GM12878 (cell line): Measurements from ENCODE around the gene AUNIP. TPM values are rescaled to one million over a fixed set of nuclear protein-coding genes. Genes with fewer than 3 reads are reported as not detected.

Source experiments
- ATAC-seq: fragments of 200-7000 bp; cut with Tn5 transposase; 3 replicates; pipeline ENCODE4 v1.9.1; 2020; ENCODE audit warnings: mild to moderate bottlenecking, moderate library complexity
- BruUV-seq: library from RNA; stranded (reverse); fragments of 400-500 nt; replicated peaks from 2 replicates; lab custom pipeline; 2021; lab: Mats Ljungman, UMichigan
- CTCF ChIA-PET: fragments of 300-600 bp; sonication (Branson Sonifier 250); formaldehyde crosslinking; extraction: SDS; loops from one replicate; lab custom pipeline; 2021; ENCODE audit warnings: inconsistent platforms; lab: Yijun Ruan, JAX
- POLR2A ChIA-PET: fragments of 350-600 bp; formaldehyde crosslinking; extraction: SDS; loops from one replicate; lab custom pipeline; 2021; ENCODE audit warnings: inconsistent platforms; lab: Charles Lee
- RAD21 ChIA-PET: fragments of 300-600 bp; sonication (Branson Sonifier 250); formaldehyde crosslinking; loops from one replicate; lab custom pipeline; 2023; ENCODE audit warnings: antibody characterized with exemption; ENCODE audit not compliant: unreplicated experiment; lab: Charles Lee
- SMC1A ChIA-PET: fragments of 300-600 bp; sonication (Branson Sonifier 250); formaldehyde crosslinking; loops from one replicate; lab custom pipeline; 2023; ENCODE audit not compliant: unreplicated experiment, uncharacterized antibody; lab: Charles Lee
- DNase-seq: peaks from one replicate; pipeline ENCODE4 v3.0.0-alpha.2; 2011; ENCODE audit warnings: low read depth, low spot score
- FAIRE-seq: peaks from 3 replicates; lab custom pipeline; 2011; peaks lifted over from hg19 to GRCh38; lab: Jason Lieb, UNC
- H2AFZ ChIP-seq: 2 replicates; pipeline ENCODE4 v1.6.0; 2011; ENCODE audit warnings: low read depth, low read length, control low read depth; ENCODE audit not compliant: control insufficient read depth
- H3K27ac ChIP-seq: 2 replicates; pipeline ENCODE4 v1.5.1; 2011; ENCODE audit warnings: control low read depth; ENCODE audit not compliant: control insufficient read depth, insufficient read depth
- H3K27me3 ChIP-seq, 2 experiments: replicated peaks in 1 of 2; 2 replicates each; pipeline versions ENCODE4 v1.6.0 to v1.6.1; 2011; ENCODE audit warnings: low read length in 1 of 2; ENCODE audit not compliant: control insufficient read depth in 2 of 2, insufficient read depth in 2 of 2
- H3K36me3 ChIP-seq, 2 experiments: 2 replicates each; pipeline ENCODE4 v1.5.1; 2011; ENCODE audit warnings: low read length in 1 of 2; ENCODE audit not compliant: control insufficient read depth in 2 of 2, insufficient read depth in 2 of 2
- H3K4me1 ChIP-seq: 2 replicates; pipeline ENCODE4 v1.6.1; 2011; ENCODE audit warnings: mild to moderate bottlenecking, low read length, moderate library complexity, mixed read lengths; ENCODE audit not compliant: control insufficient read depth, insufficient read depth
- H3K4me2 ChIP-seq: 2 replicates; pipeline ENCODE4 v1.6.0; 2011; ENCODE audit warnings: control low read depth; ENCODE audit not compliant: control insufficient read depth, insufficient read depth
- H3K4me3 ChIP-seq: fragments of 200-600 bp; sonication (generic); 2 replicates; pipeline ENCODE4 v1.5.1; 2016
- H3K79me2 ChIP-seq: 2 replicates; pipeline ENCODE4 v1.6.0; 2011; ENCODE audit warnings: low read length; ENCODE audit not compliant: control insufficient read depth, insufficient read depth
- H3K9ac ChIP-seq: 2 replicates; pipeline ENCODE4 v1.8.0; 2011; ENCODE audit warnings: low read length, control low read depth, mixed read lengths; ENCODE audit not compliant: control insufficient read depth, insufficient read depth
- H3K9me3 ChIP-seq: replicated peaks from 3 replicates; pipeline ENCODE4 v1.5.1; 2011; ENCODE audit warnings: mild to moderate bottlenecking, low read length; ENCODE audit not compliant: control insufficient read depth, insufficient read depth
- H4K20me1 ChIP-seq: 2 replicates; pipeline ENCODE4 v1.6.0; 2011; ENCODE audit not compliant: control insufficient read depth, insufficient read depth
- BCL3 ChIP-seq: IDR thresholded peaks from 2 replicates; pipeline ENCODE4 v1.6.1; 2011; ENCODE audit warnings: borderline replicate concordance, low read depth, mild to moderate bottlenecking, moderate library complexity, low read length; ENCODE audit not compliant: insufficient read depth, poor library complexity, severe bottlenecking
- CEBPB ChIP-seq, 2 experiments: fragments of 150-350 bp in 1 of 2; IDR thresholded peaks; 2 replicates each; pipeline ENCODE4 v1.6.1; 2012 to 2014; ENCODE audit warnings: low read depth in 2 of 2, low read length in 2 of 2, borderline replicate concordance in 1 of 2, inconsistent platforms in 1 of 2
- CEBPZ ChIP-seq: fragments of 150-350 bp; IDR thresholded peaks from 2 replicates; pipeline ENCODE4 v1.6.1; 2016; ENCODE audit warnings: low read depth, low read length
- E4F1 ChIP-seq: fragments of 450-650 bp; IDR thresholded peaks from 2 replicates; pipeline ENCODE4 v1.6.1; 2018; ENCODE audit warnings: borderline replicate concordance, mild to moderate bottlenecking; ENCODE audit not compliant: partially characterized antibody
- EED ChIP-seq: sonication (generic); IDR thresholded peaks from 2 replicates; pipeline ENCODE4 v1.6.1; 2016; ENCODE audit warnings: antibody characterized with exemption, low read depth
- EP300 ChIP-seq, 2 experiments: fragments of 150-350 bp in 1 of 2; IDR thresholded peaks; 2 replicates each; pipeline ENCODE4 v1.6.1; 2011 to 2012; ENCODE audit warnings: low read depth in 2 of 2, low read length in 2 of 2, borderline replicate concordance in 1 of 2, improper control_type of control experiment in 1 of 2, inconsistent platforms in 1 of 2; ENCODE audit not compliant: control insufficient read depth in 1 of 2
- JUNB ChIP-seq: IDR thresholded peaks from 2 replicates; pipeline ENCODE4 v1.6.1; 2016; ENCODE audit warnings: antibody characterized with exemption, mild to moderate bottlenecking
- MLLT1 ChIP-seq: fragments of 450-650 bp; IDR thresholded peaks from 2 replicates; pipeline ENCODE4 v1.6.1; 2016; ENCODE audit warnings: mild to moderate bottlenecking
- NFYB ChIP-seq: IDR thresholded peaks from 2 replicates; pipeline ENCODE4 v1.6.1; 2011; ENCODE audit warnings: low read depth, mild to moderate bottlenecking, low read length, improper control_type of control experiment, moderate library complexity; ENCODE audit not compliant: insufficient read depth
- NR2C2 ChIP-seq: IDR thresholded peaks from 2 replicates; pipeline ENCODE4 v1.6.1; 2011; ENCODE audit warnings: borderline replicate concordance, low read depth; ENCODE audit not compliant: control insufficient read depth, insufficient read length
- RFX5 ChIP-seq: IDR thresholded peaks from 2 replicates; pipeline ENCODE4 v1.6.1; 2011; ENCODE audit warnings: low read depth, low read length, improper control_type of control experiment
- SMAD5 ChIP-seq: IDR thresholded peaks from 2 replicates; pipeline ENCODE4 v1.6.1; 2016; ENCODE audit warnings: antibody characterized with exemption, low read depth
- SRF ChIP-seq, 2 experiments: IDR thresholded peaks; 2 replicates each; pipeline ENCODE4 v1.6.1; 2011; ENCODE audit warnings: low read depth in 2 of 2, low read length in 2 of 2, mild to moderate bottlenecking in 1 of 2, moderate library complexity in 1 of 2
- STAT1 ChIP-seq: fragments of 450-650 bp; conservative IDR thresholded peaks from 2 replicates; pipeline ENCODE4 v1.6.1; 2014; ENCODE audit warnings: antibody characterized with exemption, mild to moderate bottlenecking
- STAT3 ChIP-seq: IDR thresholded peaks from 2 replicates; pipeline ENCODE4 v1.6.1; 2011; ENCODE audit warnings: low read depth, low read length, improper control_type of control experiment
- whole genome bisulfite sequencing: methylation state at CpG from one replicate; pipeline ENCODE4 v1.1.6; 2016; ENCODE audit warnings: low lambda C conversion rate; ENCODE audit not compliant: insufficient replicate concordance, insufficient coverage; ENCODE audit errors: missing lambda C conversion rate; 5-methylcytosine and 5-hydroxymethylcytosine counted together
- in situ Hi-C: fragments of 300-500 bp; cut with MboI; formaldehyde crosslinking; loops from 9 replicates; pipeline ENCODE4 v1.14.3; 2018; ENCODE audit warnings: mixed read lengths
- intact Hi-C: fragments of 100-400 bp; cut with micrococcal nuclease; formaldehyde crosslinking; loops from one replicate; pipeline ENCODE4 v1.14.2; 2022; ENCODE audit not compliant: unreplicated experiment
- polyA plus RNA-seq, 11 experiments: library from polyadenylated mRNA; depleted of rRNA in 4 of 11; unstranded in 6 of 11; stranded (reverse) in 5 of 11; fragments of >200 nt; fragmentation: Nextera tagmentation in 4 of 11; fragmentation: Illumina TruSeq in 1 of 11; extraction: Ambion mirVana in 4 of 11; extraction: Trizol in 1 of 11; gene quantifications; 1 replicate in 1 of 11; 2 replicates in 10 of 11; pipeline versions ENCODE4 v1.2.1 to v1.2.3, GENCODE V29; 2011 to 2016; ENCODE audit warnings: inconsistent platforms in 2 of 11, missing spikeins in 2 of 11, low read depth in 1 of 11
- total RNA-seq, 4 experiments: library from RNA; depleted of rRNA in 3 of 4; stranded (reverse); fragments of >200 nt in 3 of 4; fragmentation: Illumina TruSeq in 1 of 4; extraction: Trizol in 1 of 4; gene quantifications; 2 replicates each; pipeline versions ENCODE4 v1.2.1 to v1.2.3, GENCODE V29; 2013 to 2021

The AUNIP gene
- total and polyA plus RNA-seq, 10 of the 15 experiments (the other 5 are each of a cell fraction or from before 2014, with no cell fraction given): 3.9 to 20.0 (median 12.7) TPM

- 21% methylated on average over 9 of the region's 9 CpGs for WGBS
- H3K4me3 ChIP-seq: no peak overlapping the region
- BruUV-seq: no TSS peak
- H3K27ac ChIP-seq: no peak overlapping the region
- no peak for FAIRE-seq
- DNase-seq: no peak
- H2AFZ ChIP-seq: no peak overlapping the region
- in situ Hi-C loops (no loop called here), intact Hi-C loops (no loop called here)
- H3K4me1 ChIP-seq: no peaks in the 10 kb centered on the region
- no peaks in the 10 kb centered on the region for H3K79me2 ChIP-seq
- H3K4me2 ChIP-seq: no peak overlapping the region
- ChIA-PET RAD21 (no interaction called here), CTCF (no interaction called here), SMC1A (no interaction called here), POLR2A (no interaction called here)
- ATAC-seq: no peak
- no peaks in the 10 kb centered on the region for H3K9me3 ChIP-seq
- no peaks in the 10 kb centered on the region for H4K20me1 ChIP-seq
- H3K36me3 ChIP-seq: no peaks in the 10 kb centered on the region
- H3K27me3 ChIP-seq: peaks cover 2 to 5% of the 10 kb centered on the region in 2 experiments
- no peak overlapping the region for H3K9ac ChIP-seq
- TF ChIP-seq E4F1 (no peak), JUNB (no peak), NFYB (no peak), SRF (IDR thresholded peaks at IDR 0.05; ENCODE audit: low read depth in 2 of 2, low read length in 2 of 2) (no peak), NR2C2 (no peak), EP300 (IDR thresholded peaks at IDR 0.05; ENCODE audit: borderline replicate concordance in 1 of 2, control insufficient read depth in 1 of 2, low read depth in 2 of 2, low read length in 2 of 2) (no peak), STAT3 (no peak), SMAD5 (no peak), CEBPB (IDR thresholded peaks at IDR 0.05; ENCODE audit: borderline replicate concordance in 1 of 2, low read depth in 2 of 2, low read length in 2 of 2) (no peak), MLLT1 (no peak), BCL3 (no peak), CEBPZ (no peak), STAT1 (no peak), RFX5 (no peak), EED (no peak)
Observed at GRCh38 chr1:25784575-25785051, 74.6 kb downstream of the AUNIP start.
